DOHH2 (cell line): Measurements from ENCODE around the gene DIP2B.

Experiments
- H3F3A ChIP-seq: fragments of 200-600 bp; sonication (generic), shearing (Covaris generic); 2 replicates; pipeline ENCODE4 v1.6.0; 2016; ENCODE audit warnings: antibody characterized with exemption, mild to moderate bottlenecking; ENCODE audit not compliant: control insufficient read depth, insufficient read depth
- H3K27ac ChIP-seq: fragments of 200-600 bp; sonication (generic); 2 replicates; pipeline ENCODE4 v1.5.1; 2014; ENCODE audit warnings: low read depth, mild to moderate bottlenecking, low read length, moderate library complexity
- H3K27me3 ChIP-seq: fragments of 200-600 bp; sonication (generic); 2 replicates; pipeline ENCODE4 v1.6.1; 2014; ENCODE audit warnings: mild to moderate bottlenecking, low read length, mixed read lengths; ENCODE audit not compliant: control insufficient read depth
- H3K36me3 ChIP-seq: fragments of 200-600 bp; sonication (generic); 2 replicates; pipeline ENCODE4 v1.6.1; 2014; ENCODE audit warnings: mild to moderate bottlenecking, low read length, moderate library complexity, mixed read lengths; ENCODE audit not compliant: control insufficient read depth
- H3K4me1 ChIP-seq: fragments of 200-600 bp; sonication (generic); 2 replicates; pipeline ENCODE4 v1.6.1; 2014; ENCODE audit warnings: mild to moderate bottlenecking, low read length, mixed read lengths; ENCODE audit not compliant: control insufficient read depth
- H3K4me2 ChIP-seq: fragments of 200-600 bp; sonication (generic); 2 replicates; pipeline ENCODE4 v1.6.0; 2014; ENCODE audit warnings: mild to moderate bottlenecking, low read length, moderate library complexity
- H3K4me3 ChIP-seq: fragments of 200-600 bp; sonication (generic); 2 replicates; pipeline ENCODE4 v1.5.1; 2014; ENCODE audit warnings: mild to moderate bottlenecking, low read length, mixed read lengths
- H3K79me2 ChIP-seq: fragments of 200-600 bp; sonication (generic); 2 replicates; pipeline ENCODE4 v1.6.1; 2014; ENCODE audit warnings: mild to moderate bottlenecking, low read length, mixed read lengths; ENCODE audit not compliant: control insufficient read depth
- H3K9me2 ChIP-seq: fragments of 200-600 bp; sonication (generic); replicated peaks from 2 replicates; pipeline ENCODE4 v1.6.1; 2014; ENCODE audit warnings: mild to moderate bottlenecking, low read length, mixed read lengths; ENCODE audit not compliant: control insufficient read depth
- H3K9me3 ChIP-seq: fragments of 200-600 bp; sonication (generic); 2 replicates; pipeline ENCODE4 v1.6.1; 2014; ENCODE audit warnings: antibody characterized with exemption, low read length, mixed read lengths; ENCODE audit not compliant: control insufficient read depth, insufficient read depth
- H4K20me1 ChIP-seq: fragments of 200-600 bp; sonication (generic); 2 replicates; pipeline ENCODE4 v1.6.0; 2014; ENCODE audit warnings: low read depth, mild to moderate bottlenecking, antibody characterized with exemption, low read length, moderate library complexity; ENCODE audit not compliant: control insufficient read depth, insufficient read depth
- EZH2phosphoT487 ChIP-seq: fragments of 200-600 bp; sonication (generic); IDR thresholded peaks from 2 replicates; pipeline ENCODE4 v1.6.1; 2017; ENCODE audit warnings: borderline replicate concordance, mild to moderate bottlenecking, antibody characterized with exemption, low read length, moderate library complexity, mixed read lengths
- TF ChIP-seq, protein P1 (sequence below): fragments of 200-600 bp; sonication (generic); IDR thresholded peaks from one replicate; pipeline ENCODE4 v1.5.1; 2014; ENCODE audit warnings: antibody characterized with exemption, mild to moderate bottlenecking, low read depth, low read length; ENCODE audit not compliant: poor library complexity, severe bottlenecking

Gene DIP2B

DNA sequence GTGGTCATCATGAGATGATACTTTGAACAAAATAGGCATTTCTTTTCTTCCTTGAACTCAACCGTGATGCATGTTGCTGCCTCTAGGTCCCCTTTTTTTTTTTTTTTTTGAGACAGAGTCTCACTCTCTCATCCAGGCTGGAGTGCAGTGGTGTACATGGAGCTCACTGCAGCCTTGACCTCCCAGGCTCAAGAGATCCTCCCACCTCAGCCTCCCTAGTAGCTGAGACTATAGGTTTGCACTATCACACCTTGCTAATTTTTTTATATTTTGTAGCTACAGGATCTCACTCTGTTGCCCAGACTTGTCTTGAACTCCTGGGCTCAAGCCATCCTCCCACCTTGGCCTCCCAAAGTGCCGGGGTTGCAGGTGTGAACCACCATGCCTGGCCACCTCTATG, 20.6 kb downstream of the DIP2B start:
- H3K79me2 ChIP-seq, result peaks cover 15% of the 10 kb centered on the region
- peaks cover 4% of the 10 kb centered on the region for H3F3A ChIP-seq
- H3K27ac ChIP-seq, result no peak overlapping the region
- no peaks in the 10 kb centered on the region for H3K27me3 ChIP-seq
- no peaks in the 10 kb centered on the region for H3K9me3 ChIP-seq
- H3K4me3 ChIP-seq, result no peak overlapping the region
- no peaks in the 10 kb centered on the region for H3K9me2 ChIP-seq
- H3K36me3 ChIP-seq, result no peaks in the 10 kb centered on the region; the same call in 1 of the 2 replicates
- no peaks in the 10 kb centered on the region for H4K20me1 ChIP-seq
- TF ChIP-seq EZH2phosphoT487, result no peak
- TF ChIP-seq, protein P1, sequence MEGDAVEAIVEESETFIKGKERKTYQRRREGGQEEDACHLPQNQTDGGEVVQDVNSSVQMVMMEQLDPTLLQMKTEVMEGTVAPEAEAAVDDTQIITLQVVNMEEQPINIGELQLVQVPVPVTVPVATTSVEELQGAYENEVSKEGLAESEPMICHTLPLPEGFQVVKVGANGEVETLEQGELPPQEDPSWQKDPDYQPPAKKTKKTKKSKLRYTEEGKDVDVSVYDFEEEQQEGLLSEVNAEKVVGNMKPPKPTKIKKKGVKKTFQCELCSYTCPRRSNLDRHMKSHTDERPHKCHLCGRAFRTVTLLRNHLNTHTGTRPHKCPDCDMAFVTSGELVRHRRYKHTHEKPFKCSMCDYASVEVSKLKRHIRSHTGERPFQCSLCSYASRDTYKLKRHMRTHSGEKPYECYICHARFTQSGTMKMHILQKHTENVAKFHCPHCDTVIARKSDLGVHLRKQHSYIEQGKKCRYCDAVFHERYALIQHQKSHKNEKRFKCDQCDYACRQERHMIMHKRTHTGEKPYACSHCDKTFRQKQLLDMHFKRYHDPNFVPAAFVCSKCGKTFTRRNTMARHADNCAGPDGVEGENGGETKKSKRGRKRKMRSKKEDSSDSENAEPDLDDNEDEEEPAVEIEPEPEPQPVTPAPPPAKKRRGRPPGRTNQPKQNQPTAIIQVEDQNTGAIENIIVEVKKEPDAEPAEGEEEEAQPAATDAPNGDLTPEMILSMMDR, result no peak
- peaks cover 13% of the 10 kb centered on the region for H3K4me1 ChIP-seq
- no peak overlapping the region for H3K4me2 ChIP-seq

DNA sequence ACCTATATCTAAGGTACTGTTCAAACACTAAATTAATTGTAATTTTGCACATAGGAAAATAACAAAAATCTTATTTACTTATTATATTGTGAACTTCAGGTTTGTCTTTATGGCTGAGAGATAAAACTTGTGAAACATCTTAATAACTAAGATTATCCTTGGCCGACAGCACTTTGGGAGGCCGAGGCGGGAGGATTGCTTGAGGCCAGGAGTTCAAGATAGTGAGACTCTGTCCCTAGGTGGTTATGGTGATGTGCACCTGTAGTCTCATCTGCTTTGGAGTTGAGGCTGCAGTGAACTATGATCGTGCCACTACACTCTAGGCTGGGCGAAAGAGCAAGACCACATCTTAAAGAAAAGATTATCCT, 22.6 kb downstream of the DIP2B start:
- no peak overlapping the region for H3K4me2 ChIP-seq
- H3K79me2 ChIP-seq, result peaks cover 4% of the 10 kb centered on the region
- no peaks in the 10 kb centered on the region for H4K20me1 ChIP-seq
- H3K36me3 ChIP-seq, result no peaks in the 10 kb centered on the region; the same call in 1 of the 2 replicates
- peaks cover 16% of the 10 kb centered on the region for H3K4me1 ChIP-seq
- no peaks in the 10 kb centered on the region for H3F3A ChIP-seq
- no peak overlapping the region for H3K27ac ChIP-seq
- no peaks in the 10 kb centered on the region for H3K27me3 ChIP-seq
- no peak for TF ChIP-seq EZH2phosphoT487
- TF ChIP-seq, protein P1, result no peak
- no peak overlapping the region for H3K4me3 ChIP-seq
- H3K9me3 ChIP-seq, result no peaks in the 10 kb centered on the region
- no peaks in the 10 kb centered on the region for H3K9me2 ChIP-seq

DNA sequence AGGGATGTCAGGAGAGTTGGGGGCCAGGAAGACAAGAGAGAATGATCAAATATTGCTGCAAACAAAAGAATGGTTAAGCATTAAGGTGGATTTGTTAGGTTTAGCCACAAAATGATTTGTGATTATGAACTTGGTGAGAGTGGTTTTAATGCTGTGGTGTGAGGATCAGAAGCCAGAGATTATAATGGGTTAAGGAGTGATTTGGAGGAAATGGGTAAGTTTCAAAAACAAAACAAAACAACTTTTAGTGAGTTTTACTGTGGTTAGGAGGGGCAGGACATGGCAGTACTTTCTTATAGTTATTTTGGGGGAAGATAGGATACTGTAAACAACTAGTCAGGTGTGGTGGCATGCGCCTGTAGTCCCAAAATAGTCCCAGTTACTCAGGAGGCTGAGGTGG, 24.0 kb downstream of the DIP2B start:
- no peak overlapping the region for H3K4me2 ChIP-seq
- H3K4me1 ChIP-seq, result peaks cover 16% of the 10 kb centered on the region
- H3K27ac ChIP-seq, result no peak overlapping the region
- peaks cover 5% of the 10 kb centered on the region; the same call in 1 of the 2 replicates for H3K79me2 ChIP-seq
- no peaks in the 10 kb centered on the region for H3K27me3 ChIP-seq
- H4K20me1 ChIP-seq, result no peaks in the 10 kb centered on the region
- no peaks in the 10 kb centered on the region for H3F3A ChIP-seq
- H3K9me2 ChIP-seq, result no peaks in the 10 kb centered on the region
- no peaks in the 10 kb centered on the region for H3K36me3 ChIP-seq
- no peaks in the 10 kb centered on the region for H3K9me3 ChIP-seq
- H3K4me3 ChIP-seq, result no peak overlapping the region
- no peak for TF ChIP-seq EZH2phosphoT487
- TF ChIP-seq, protein P1, result no peak
